MM.1S (cell line): ENCODE data around the gene EMP1.

ENCODE experiments used
- EZH2 ChIP-seq: fragments of 300-600 bp; sonication (generic); optimal IDR thresholded peaks from 2 replicates; pipeline ENCODE3; 2017; ENCODE audit warnings: low read depth, mild to moderate bottlenecking, antibody characterized with exemption, low read length, mixed read lengths
- TF ChIP-seq, protein P1 (sequence below): fragments of 300-600 bp; sonication (generic); IDR thresholded peaks from 2 replicates; pipeline ENCODE4 v1.5.1; 2016; ENCODE audit warnings: antibody characterized with exemption, low read length, mixed read lengths

DNA sequence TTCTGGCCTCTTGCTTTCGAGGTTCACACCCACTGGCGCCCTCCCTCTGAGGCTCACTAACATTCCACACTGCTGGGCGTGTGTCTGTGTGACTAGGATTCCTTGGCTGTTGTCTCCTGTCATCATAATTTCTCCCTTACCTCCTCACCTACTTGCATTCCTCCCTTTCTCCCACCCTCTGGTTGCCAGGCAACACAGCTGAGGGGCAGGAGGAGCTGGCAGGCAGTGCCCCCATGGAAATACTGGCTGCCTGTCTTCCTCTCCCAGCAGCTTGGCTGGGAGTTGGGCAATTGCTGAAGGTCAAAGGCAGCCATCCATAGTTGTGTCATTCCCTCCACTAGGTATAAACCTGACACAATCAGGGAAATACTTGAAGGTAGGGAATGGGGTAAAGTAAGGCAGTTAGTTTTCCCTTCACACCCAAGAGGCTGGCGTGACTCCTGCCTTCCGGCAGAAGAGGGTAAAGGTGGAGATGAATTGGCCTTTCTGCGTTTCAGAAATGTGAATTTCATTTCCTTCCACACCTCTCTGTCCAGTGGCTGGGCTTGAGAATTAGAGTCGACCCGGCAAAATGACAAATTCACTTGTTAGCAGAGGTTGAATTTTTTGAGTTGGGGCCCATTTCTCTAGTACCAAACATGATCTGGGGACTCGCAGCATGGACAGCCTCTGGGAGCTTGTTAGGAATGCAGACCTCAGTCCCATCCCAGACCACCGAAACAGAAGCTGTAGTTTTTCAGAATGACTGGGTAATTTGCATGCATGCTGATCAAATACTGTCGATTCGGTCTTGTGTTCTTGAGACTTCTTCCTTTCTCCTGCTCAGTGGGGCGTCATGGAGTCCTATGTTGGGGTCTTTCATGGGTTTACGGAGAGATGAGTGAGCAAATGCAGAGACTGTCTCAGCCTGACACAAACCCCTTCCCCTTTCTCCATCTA, 24.3 kb upstream of the EMP1 start:
- TF ChIP-seq, protein P1, sequence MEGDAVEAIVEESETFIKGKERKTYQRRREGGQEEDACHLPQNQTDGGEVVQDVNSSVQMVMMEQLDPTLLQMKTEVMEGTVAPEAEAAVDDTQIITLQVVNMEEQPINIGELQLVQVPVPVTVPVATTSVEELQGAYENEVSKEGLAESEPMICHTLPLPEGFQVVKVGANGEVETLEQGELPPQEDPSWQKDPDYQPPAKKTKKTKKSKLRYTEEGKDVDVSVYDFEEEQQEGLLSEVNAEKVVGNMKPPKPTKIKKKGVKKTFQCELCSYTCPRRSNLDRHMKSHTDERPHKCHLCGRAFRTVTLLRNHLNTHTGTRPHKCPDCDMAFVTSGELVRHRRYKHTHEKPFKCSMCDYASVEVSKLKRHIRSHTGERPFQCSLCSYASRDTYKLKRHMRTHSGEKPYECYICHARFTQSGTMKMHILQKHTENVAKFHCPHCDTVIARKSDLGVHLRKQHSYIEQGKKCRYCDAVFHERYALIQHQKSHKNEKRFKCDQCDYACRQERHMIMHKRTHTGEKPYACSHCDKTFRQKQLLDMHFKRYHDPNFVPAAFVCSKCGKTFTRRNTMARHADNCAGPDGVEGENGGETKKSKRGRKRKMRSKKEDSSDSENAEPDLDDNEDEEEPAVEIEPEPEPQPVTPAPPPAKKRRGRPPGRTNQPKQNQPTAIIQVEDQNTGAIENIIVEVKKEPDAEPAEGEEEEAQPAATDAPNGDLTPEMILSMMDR = no peak
- TF ChIP-seq EZH2 = no peak
